Omental fat pad (tissue), 4 donors: Measurements from ENCODE around the gene CCDC43. TPM values are rescaled to one million over a fixed set of nuclear protein-coding genes. Genes with fewer than 3 reads are reported as not detected.

Experiments used
- ATAC-seq: fragments of 150-250 bp; one replicate; pipeline ENCODE4 v1.9.1; 2016; ENCODE audit warnings: mild to moderate bottlenecking, moderate library complexity; ENCODE audit not compliant: low FRiP score
- DNase-seq: peaks from one replicate; pipeline ENCODE4 v3.0.0-alpha.2; 2019; ENCODE audit warnings: low spot score
- CTCF ChIP-seq, 3 donors: fragments of 450-650 bp; IDR thresholded peaks; one replicate each; pipeline ENCODE4 v1.5.1; 2016 to 2017; ENCODE audit warnings: antibody characterized with exemption in 3 of 3, mild to moderate bottlenecking in 3 of 3, moderate library complexity in 2 of 3
- total RNA-seq, 4 donors: library from RNA; depleted of rRNA; stranded (reverse); fragments of >200 nt; gene quantifications; one replicate each; pipeline ENCODE4 v1.1.0, GENCODE V29; 2016

The CCDC43 gene
- total RNA-seq, 4 donors from 2014 or later = 14.5 to 22.5 (median 17.6) TPM

- no peak for ATAC-seq
- DNase-seq = no peak
- TF ChIP-seq CTCF (IDR thresholded peaks at IDR 0.05) = no peak
These were observed 38.3 kb downstream of the CCDC43 start for GRCh38 chr17:44651228-44651627.

GRCh38 chr17:44648963-44649362 lies 40.6 kb downstream of the CCDC43 start:
- no peak for DNase-seq
- no peak for ATAC-seq
- no peak for TF ChIP-seq CTCF (IDR thresholded peaks at IDR 0.05)

GRCh38 chr17:44647736-44648135 lies 41.8 kb downstream of the CCDC43 start:
- ATAC-seq (no peak), DNase-seq (no peak)
- TF ChIP-seq CTCF (IDR thresholded peaks at IDR 0.05) = no peak

- ATAC-seq = no peak
- no peak for TF ChIP-seq CTCF (IDR thresholded peaks at IDR 0.05)
- no peak for DNase-seq
These were observed 43.3 kb downstream of the CCDC43 start for GRCh38 chr17:44646280-44646679.

GRCh38 chr17:44645341-44645740 lies 44.2 kb downstream of the CCDC43 start:
- ATAC-seq = no peak
- TF ChIP-seq CTCF (IDR thresholded peaks at IDR 0.05) = no peak
- no peak for DNase-seq

- ATAC-seq (no peak), DNase-seq (no peak)
- no peak for TF ChIP-seq CTCF (IDR thresholded peaks at IDR 0.05)
These were observed 46.7 kb downstream of the CCDC43 start for GRCh38 chr17:44642834-44643233.

GRCh38 chr17:44637066-44637465 lies 52.5 kb downstream of the CCDC43 start:
- DNase-seq (no peak), ATAC-seq (no peak)
- TF ChIP-seq CTCF (IDR thresholded peaks at IDR 0.05) = no peak
